Measurements from ENCODE around the gene DNLZ. TPM values are rescaled to one million over a fixed set of nuclear protein-coding genes. Genes with fewer than 3 reads are reported as not detected.
A peak's percentile ranks its signal among the peaks of the same experiment; 100 is the strongest.

The DNLZ gene
- total RNA-seq, 2 experiments from 2014 or later = 24.9 to 26.2 TPM

- H3K4me3 Mint-ChIP-seq = no peak overlapping the region
- no peaks in the 10 kb centered on the region for H3K9me3 Mint-ChIP-seq
- H3K36me3 Mint-ChIP-seq = peaks cover 45% of the 10 kb centered on the region
- no peaks in the 10 kb centered on the region for H3K27me3 Mint-ChIP-seq
- peaks cover 20% of the 10 kb centered on the region for H3K4me1 Mint-ChIP-seq
- DNase-seq = no peak
- no peak overlapping the region for H3K27ac Mint-ChIP-seq
These were observed 25.9 kb upstream of the DNLZ start for GRCh38 chr9:136389396-136389795.

GRCh38 chr9:136387217-136387616 lies 23.7 kb upstream of the DNLZ start:
- no peaks in the 10 kb centered on the region for H3K9me3 Mint-ChIP-seq
- no peak overlapping the region for H3K4me3 Mint-ChIP-seq
- no peak for DNase-seq
- H3K4me1 Mint-ChIP-seq = peaks cover 20% of the 10 kb centered on the region
- no peaks in the 10 kb centered on the region for H3K27me3 Mint-ChIP-seq
- H3K36me3 Mint-ChIP-seq = peaks cover 50% of the 10 kb centered on the region
- H3K27ac Mint-ChIP-seq = no peak overlapping the region

GRCh38 chr9:136386018-136386417 lies 22.5 kb upstream of the DNLZ start:
- Mint-ChIP-seq H3K36me3 (peaks cover 43% of the 10 kb centered on the region), H3K4me1 (peaks cover 20% of the 10 kb centered on the region), H3K27me3 (no peaks in the 10 kb centered on the region), H3K4me3 (no peak overlapping the region), H3K9me3 (no peaks in the 10 kb centered on the region), H3K27ac (no peak overlapping the region)
- no peak for DNase-seq

- Mint-ChIP-seq H3K36me3 (peaks cover 42% of the 10 kb centered on the region), H3K27ac (peak overlapping the region; percentile 59), H3K27me3 (no peaks in the 10 kb centered on the region), H3K9me3 (no peaks in the 10 kb centered on the region), H3K4me3 (no peak overlapping the region), H3K4me1 (peaks cover 20% of the 10 kb centered on the region)
- DNase-seq = peak; percentile 57
These were observed 21.5 kb upstream of the DNLZ start for GRCh38 chr9:136385015-136385414.

- H3K36me3 Mint-ChIP-seq = peaks cover 36% of the 10 kb centered on the region
- no peak overlapping the region for H3K4me3 Mint-ChIP-seq
- H3K27ac Mint-ChIP-seq = no peak overlapping the region
- H3K9me3 Mint-ChIP-seq = no peaks in the 10 kb centered on the region
- no peaks in the 10 kb centered on the region for H3K27me3 Mint-ChIP-seq
- H3K4me1 Mint-ChIP-seq = peaks cover 20% of the 10 kb centered on the region
- no peak for DNase-seq
These were observed 19.9 kb upstream of the DNLZ start for GRCh38 chr9:136383436-136383835.

- Mint-ChIP-seq H3K4me3 (no peak overlapping the region), H3K27me3 (no peaks in the 10 kb centered on the region), H3K9me3 (no peaks in the 10 kb centered on the region), H3K36me3 (peaks cover 27% of the 10 kb centered on the region), H3K27ac (no peak overlapping the region), H3K4me1 (peaks cover 20% of the 10 kb centered on the region)
- no peak for DNase-seq
These were observed 18.5 kb upstream of the DNLZ start for GRCh38 chr9:136381966-136382513.

- Mint-ChIP-seq H3K27ac (no peak overlapping the region), H3K4me1 (peaks cover 18% of the 10 kb centered on the region), H3K36me3 (peaks cover 21% of the 10 kb centered on the region), H3K4me3 (no peak overlapping the region), H3K9me3 (no peaks in the 10 kb centered on the region), H3K27me3 (no peaks in the 10 kb centered on the region)
- no peak for DNase-seq
These were observed 17.8 kb upstream of the DNLZ start for GRCh38 chr9:136381311-136381710.

GRCh38 chr9:136380381-136380780 lies 16.8 kb upstream of the DNLZ start:
- Mint-ChIP-seq H3K4me3 (no peak overlapping the region), H3K36me3 (peaks cover 14% of the 10 kb centered on the region), H3K27me3 (no peaks in the 10 kb centered on the region), H3K27ac (no peak overlapping the region), H3K9me3 (no peaks in the 10 kb centered on the region), H3K4me1 (peaks cover 9% of the 10 kb centered on the region)
- DNase-seq = no peak

GRCh38 chr9:136379891-136380290 lies 16.3 kb upstream of the DNLZ start:
- no peak for DNase-seq
- peaks cover 4% of the 10 kb centered on the region for H3K4me1 Mint-ChIP-seq
- H3K4me3 Mint-ChIP-seq = no peak overlapping the region
- H3K9me3 Mint-ChIP-seq = no peaks in the 10 kb centered on the region
- H3K27ac Mint-ChIP-seq = no peak overlapping the region
- H3K36me3 Mint-ChIP-seq = peaks cover 10% of the 10 kb centered on the region
- no peaks in the 10 kb centered on the region for H3K27me3 Mint-ChIP-seq

- H3K9me3 Mint-ChIP-seq = no peaks in the 10 kb centered on the region
- H3K27me3 Mint-ChIP-seq = no peaks in the 10 kb centered on the region
- H3K4me3 Mint-ChIP-seq = no peak overlapping the region
- peaks cover 7% of the 10 kb centered on the region for H3K36me3 Mint-ChIP-seq
- no peak overlapping the region for H3K27ac Mint-ChIP-seq
- DNase-seq = no peak
- H3K4me1 Mint-ChIP-seq = no peaks in the 10 kb centered on the region
These were observed 15.9 kb upstream of the DNLZ start for GRCh38 chr9:136379401-136379800.

GRCh38 chr9:136379003-136379287 lies 15.4 kb upstream of the DNLZ start:
- Mint-ChIP-seq H3K36me3 (peaks cover 5% of the 10 kb centered on the region), H3K4me3 (no peak overlapping the region), H3K9me3 (no peaks in the 10 kb centered on the region), H3K27me3 (no peaks in the 10 kb centered on the region), H3K27ac (no peak overlapping the region), H3K4me1 (no peaks in the 10 kb centered on the region)
- DNase-seq = no peak

GRCh38 chr9:136378170-136379002 lies 14.8 kb upstream of the DNLZ start:
- peaks cover 3% of the 10 kb centered on the region for H3K36me3 Mint-ChIP-seq
- no peaks in the 10 kb centered on the region for H3K27me3 Mint-ChIP-seq
- no peaks in the 10 kb centered on the region for H3K4me1 Mint-ChIP-seq
- DNase-seq = no peak
- H3K9me3 Mint-ChIP-seq = no peaks in the 10 kb centered on the region
- no peak overlapping the region for H3K27ac Mint-ChIP-seq
- no peak overlapping the region for H3K4me3 Mint-ChIP-seq

- H3K27ac Mint-ChIP-seq = no peak overlapping the region
- peaks cover 3% of the 10 kb centered on the region for H3K36me3 Mint-ChIP-seq
- peaks cover 2% of the 10 kb centered on the region for H3K4me1 Mint-ChIP-seq
- no peaks in the 10 kb centered on the region for H3K9me3 Mint-ChIP-seq
- DNase-seq = no peak
- H3K4me3 Mint-ChIP-seq = no peak overlapping the region
- no peaks in the 10 kb centered on the region for H3K27me3 Mint-ChIP-seq
These were observed 14.0 kb upstream of the DNLZ start for GRCh38 chr9:136377341-136378169.

GRCh38 chr9:136376457-136376856 lies 12.9 kb upstream of the DNLZ start:
- Mint-ChIP-seq H3K27ac (no peak overlapping the region), H3K36me3 (peaks cover 3% of the 10 kb centered on the region), H3K4me1 (peaks cover 2% of the 10 kb centered on the region), H3K4me3 (no peak overlapping the region), H3K27me3 (no peaks in the 10 kb centered on the region), H3K9me3 (no peaks in the 10 kb centered on the region)
- no peak for DNase-seq

GRCh38 chr9:136375096-136375495 lies 11.6 kb upstream of the DNLZ start:
- Mint-ChIP-seq H3K9me3 (no peaks in the 10 kb centered on the region), H3K4me1 (peaks cover 2% of the 10 kb centered on the region), H3K36me3 (peaks cover 3% of the 10 kb centered on the region), H3K4me3 (no peak overlapping the region), H3K27ac (no peak overlapping the region), H3K27me3 (no peaks in the 10 kb centered on the region)
- no peak for DNase-seq
